ENCODE data around the gene HOXB1.

HOXB1 gene

GRCh38 chr17:48555258-48556228 is 24.7 kb upstream of the HOXB1 start:
- DNase-seq (ENCODE audit: extremely low read depth in 1 of 2, low read depth in 1 of 2), result no peak

GRCh38 chr17:48554412-48555257 is 23.8 kb upstream of the HOXB1 start:
- DNase-seq (ENCODE audit: extremely low read depth in 1 of 2, low read depth in 1 of 2), result no peak

- no peak for DNase-seq (ENCODE audit: extremely low read depth in 1 of 2, low read depth in 1 of 2)
Observed at GRCh38 chr17:48553826-48554225, 23.0 kb upstream of the HOXB1 start.

GRCh38 chr17:48553190-48553547 is 22.4 kb upstream of the HOXB1 start:
- DNase-seq (ENCODE audit: extremely low read depth in 1 of 2, low read depth in 1 of 2), result no peak

DNA sequence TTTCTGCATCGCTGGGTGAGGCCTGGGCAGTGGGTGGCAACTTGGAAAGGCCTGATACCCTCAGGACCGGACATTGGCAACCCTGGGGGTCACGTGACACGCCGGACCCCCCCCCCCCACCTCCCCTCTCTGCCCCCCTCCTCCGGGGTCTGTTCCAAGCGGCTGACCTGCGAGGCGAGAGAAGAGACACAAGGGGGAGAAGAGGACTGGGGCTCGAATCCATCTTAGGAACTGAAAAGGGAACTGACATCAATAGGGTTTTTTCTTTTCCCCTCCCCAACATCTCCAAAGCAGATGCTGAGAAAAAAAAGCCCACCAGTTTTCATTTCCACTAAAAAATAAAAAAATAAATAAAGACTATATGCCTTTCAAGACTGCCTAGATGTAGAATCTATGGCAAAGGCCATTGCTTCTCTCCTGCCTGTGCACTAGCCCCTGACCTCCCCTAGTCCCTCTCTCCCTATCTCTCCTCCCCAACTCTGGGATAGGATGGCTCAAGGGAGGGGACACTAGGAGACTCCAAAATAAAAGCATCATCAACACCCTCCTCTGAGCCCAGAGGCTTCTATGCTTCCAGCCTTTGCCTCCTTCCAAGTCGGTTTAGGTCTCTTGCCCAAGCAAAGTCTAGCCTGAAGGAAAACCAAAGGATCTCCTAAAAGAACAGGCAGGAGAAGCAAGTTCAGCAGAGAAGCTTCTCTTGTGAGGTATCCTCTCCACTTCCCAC is 21.8 kb upstream of the HOXB1 start:
- no peak for DNase-seq (ENCODE audit: extremely low read depth in 1 of 2, low read depth in 1 of 2)

DNA sequence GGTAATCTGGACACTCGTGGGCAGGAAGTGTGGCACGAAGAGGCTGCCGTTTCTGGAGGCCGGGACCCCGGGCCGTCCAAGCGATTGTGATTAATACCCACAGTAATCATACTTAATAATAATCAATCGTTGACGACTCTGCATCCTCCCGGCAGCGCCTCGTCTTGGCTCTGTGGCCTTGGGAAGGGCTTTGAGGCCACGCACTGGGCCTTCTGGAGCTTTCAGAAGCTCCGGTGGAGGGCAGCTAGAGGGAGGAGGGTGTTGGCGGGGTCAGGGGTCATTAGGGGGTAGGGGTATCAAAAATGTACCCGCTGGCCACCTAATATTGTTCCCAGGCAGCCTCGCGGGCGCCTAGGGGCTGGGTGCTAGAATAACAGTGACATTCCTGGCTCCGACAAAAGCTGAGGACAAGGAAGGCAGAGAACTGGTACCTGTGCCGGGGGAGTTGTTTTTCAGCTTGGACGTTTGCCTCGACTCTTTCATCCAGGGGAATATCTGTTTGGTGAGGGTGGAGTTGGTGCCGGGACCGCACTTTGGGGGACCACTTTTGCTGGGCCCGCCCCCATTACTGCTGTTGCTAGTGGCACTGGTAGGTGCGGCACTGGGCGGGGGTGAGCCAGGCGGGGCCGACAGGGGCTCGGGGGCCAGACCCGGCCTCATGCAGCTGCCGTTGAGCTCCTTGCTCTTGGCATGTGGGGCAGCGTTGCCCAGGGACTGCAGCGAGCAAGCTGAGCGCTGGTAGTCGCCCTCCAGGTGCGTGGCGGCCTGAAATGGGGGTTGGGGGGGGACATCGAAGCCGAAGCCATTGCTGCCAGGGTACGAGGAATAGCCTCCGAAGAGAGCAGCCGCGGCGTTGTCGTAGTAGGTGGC is 21.0 kb upstream of the HOXB1 start:
- no peak for DNase-seq (ENCODE audit: extremely low read depth in 1 of 2, low read depth in 1 of 2)

DNA sequence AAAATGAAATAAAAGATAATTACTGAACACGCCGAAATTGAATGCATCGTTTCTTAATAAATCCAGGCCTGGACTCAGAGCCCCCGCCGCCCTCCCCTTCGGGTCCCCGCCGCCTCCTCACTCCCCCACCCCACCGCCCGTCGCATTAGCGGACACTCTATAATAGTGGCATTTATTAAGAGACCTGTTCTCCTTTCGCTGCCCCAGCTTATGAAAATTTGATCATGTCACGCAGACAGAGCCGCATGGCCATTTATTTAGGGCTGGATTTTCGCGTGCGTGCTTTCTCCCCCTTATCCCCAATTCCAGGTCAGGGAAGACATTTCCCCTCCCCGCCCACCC is 20.4 kb upstream of the HOXB1 start:
- no peak for DNase-seq (ENCODE audit: extremely low read depth in 1 of 2, low read depth in 1 of 2)

DNA sequence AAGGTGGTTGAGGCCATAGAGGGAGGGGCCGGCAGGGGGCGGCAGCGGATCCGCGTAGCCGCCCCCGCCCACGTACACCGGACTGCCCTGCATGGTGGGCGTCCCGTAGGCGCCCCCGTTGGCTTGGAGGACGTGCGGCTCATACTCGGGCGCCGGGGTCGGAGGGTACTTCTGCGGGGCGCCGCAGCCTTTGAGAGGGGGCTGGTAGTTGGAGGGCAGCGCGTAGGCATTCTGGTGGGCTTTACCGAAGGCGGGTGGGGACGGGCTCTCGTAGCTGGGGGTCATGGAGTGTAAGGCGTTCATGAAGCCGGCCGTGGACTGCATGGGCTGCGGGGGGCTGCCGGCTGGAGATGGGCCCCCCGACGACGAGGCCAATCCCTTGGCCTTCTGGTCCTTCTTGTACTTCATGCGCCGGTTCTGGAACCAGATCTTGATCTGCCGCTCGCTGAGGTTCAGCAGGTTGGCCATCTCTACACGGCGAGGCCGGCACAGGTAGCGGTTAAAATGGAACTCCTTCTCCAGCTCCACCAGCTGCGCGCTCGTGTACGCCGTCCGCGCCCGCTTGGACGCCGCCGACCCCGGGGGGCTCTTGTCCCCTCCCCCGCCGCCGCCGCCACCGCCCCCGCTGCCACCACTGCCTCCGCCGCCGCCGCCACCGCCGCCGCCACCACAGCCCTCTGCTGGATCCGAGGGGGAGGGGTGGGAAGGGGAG is 19.8 kb upstream of the HOXB1 start:
- DNase-seq (ENCODE audit: extremely low read depth in 1 of 2, low read depth in 1 of 2), result no peak

GRCh38 chr17:48549914-48550501 is 19.2 kb upstream of the HOXB1 start:
- DNase-seq (ENCODE audit: extremely low read depth in 1 of 2, low read depth in 1 of 2), result no peak

GRCh38 chr17:48549281-48549630 is 18.4 kb upstream of the HOXB1 start:
- DNase-seq (ENCODE audit: extremely low read depth in 1 of 2, low read depth in 1 of 2), result no peak

DNA sequence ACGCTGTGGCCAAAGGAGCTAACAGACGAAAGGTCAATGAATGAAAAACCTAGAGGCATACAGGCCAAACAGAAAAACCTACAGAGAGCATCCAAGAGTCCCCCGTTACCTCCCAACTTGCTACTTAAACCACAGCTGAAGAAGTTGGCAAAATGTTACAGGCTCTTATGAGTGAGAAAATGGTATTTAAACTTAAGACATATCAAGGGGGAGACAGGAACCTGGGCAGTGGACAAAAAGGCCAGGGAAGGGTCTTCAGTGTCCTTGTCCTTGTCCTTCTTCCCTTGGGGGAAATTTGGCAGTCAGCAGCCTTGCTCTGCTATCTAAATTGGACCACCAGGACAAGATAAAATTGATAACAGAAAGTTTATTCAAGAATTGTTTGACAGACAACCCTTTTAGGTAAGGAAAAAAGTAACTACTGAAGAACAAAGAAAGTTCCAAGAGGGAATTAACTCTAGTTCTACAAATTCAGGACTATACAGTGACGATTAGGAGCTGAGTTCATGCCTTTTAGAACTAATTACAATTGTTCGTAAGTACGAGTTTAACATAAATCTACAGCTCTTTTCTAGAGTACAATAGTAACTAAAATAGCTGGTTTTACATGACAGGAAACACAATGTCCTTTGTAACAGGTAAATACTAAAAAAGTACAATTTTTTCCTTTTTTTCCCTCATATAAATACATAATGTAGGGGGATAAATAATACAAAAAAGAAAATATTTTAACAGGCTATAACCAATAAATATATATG is 17.9 kb upstream of the HOXB1 start:
- DNase-seq (ENCODE audit: extremely low read depth in 1 of 2, low read depth in 1 of 2), result no peak

DNA sequence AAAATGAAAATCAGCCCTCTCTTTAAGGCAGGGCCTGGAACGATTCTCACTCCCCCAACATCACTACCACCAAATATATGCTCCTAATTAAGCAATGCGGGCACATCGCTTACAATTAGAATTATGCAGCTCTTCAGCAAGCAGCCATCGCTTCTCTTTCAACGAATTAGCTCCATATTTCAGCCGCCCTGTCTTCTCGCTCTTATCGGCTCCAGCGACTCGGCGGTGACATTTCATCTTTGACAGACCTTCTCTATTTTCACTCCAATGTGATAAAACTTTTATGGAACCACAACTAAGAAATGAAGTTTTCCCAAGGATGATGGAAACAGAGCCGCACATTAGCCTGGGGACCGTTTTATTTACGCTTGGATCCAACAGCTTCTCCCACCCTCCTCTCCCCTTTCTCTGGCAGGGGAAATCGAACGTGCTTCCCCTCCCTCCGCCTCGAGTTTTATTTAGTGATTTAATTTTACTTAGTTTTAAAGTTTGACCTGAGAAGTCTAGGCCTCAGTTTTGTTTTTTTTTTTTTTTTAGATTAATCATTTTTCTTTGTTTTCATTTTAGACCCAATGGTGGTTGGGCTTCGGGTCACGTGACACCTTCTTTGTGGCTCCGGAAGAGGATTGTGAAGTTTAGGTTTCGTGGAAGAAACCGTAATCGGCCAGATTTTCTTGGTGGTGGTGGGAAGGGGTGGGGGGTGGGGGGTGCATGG is 17.2 kb upstream of the HOXB1 start:
- no peak for DNase-seq (ENCODE audit: extremely low read depth in 1 of 2, low read depth in 1 of 2)

DNA sequence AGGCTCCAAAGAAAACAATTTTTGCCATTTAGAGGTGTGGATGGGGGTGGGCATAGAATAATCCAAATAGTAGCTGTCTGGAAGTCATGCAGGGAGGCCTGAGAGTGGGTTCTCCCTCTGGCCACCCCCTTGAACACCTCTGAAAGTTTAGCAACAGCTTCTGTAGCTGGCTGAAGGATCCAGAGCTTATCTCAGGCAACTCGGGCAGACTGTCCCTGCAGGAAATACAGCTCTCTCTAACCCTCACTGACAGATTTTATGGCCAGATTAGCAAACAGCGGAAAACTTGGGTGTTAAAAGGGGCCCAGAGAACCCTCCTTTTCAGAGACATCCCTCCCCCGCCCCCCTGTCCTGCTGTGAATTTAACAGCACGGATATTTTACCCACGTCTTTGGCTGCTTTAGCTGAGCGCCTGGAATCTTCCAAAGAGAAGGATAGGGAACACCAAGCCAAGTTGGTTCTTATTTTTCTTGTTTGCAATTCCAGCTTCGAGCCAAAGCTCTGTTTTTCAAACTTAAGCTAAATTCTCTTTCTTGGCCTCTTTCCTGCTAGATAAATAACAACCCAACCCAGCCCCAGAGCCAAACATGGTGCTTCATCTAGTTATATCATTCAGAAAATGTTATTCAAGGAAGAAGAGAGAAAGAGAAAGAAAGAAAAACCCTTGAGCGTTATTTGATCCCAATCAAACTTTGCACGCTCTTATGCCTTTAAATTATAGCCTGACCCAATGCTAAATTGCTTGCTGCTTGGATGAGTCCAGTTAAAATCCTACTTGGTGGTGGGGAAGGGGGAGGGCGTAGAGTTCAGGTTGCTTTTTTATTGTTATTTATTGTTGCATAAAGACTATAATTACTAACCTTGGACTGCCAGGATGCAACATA is 16.4 kb upstream of the HOXB1 start:
- no peak for DNase-seq (ENCODE audit: extremely low read depth in 1 of 2, low read depth in 1 of 2)

DNA sequence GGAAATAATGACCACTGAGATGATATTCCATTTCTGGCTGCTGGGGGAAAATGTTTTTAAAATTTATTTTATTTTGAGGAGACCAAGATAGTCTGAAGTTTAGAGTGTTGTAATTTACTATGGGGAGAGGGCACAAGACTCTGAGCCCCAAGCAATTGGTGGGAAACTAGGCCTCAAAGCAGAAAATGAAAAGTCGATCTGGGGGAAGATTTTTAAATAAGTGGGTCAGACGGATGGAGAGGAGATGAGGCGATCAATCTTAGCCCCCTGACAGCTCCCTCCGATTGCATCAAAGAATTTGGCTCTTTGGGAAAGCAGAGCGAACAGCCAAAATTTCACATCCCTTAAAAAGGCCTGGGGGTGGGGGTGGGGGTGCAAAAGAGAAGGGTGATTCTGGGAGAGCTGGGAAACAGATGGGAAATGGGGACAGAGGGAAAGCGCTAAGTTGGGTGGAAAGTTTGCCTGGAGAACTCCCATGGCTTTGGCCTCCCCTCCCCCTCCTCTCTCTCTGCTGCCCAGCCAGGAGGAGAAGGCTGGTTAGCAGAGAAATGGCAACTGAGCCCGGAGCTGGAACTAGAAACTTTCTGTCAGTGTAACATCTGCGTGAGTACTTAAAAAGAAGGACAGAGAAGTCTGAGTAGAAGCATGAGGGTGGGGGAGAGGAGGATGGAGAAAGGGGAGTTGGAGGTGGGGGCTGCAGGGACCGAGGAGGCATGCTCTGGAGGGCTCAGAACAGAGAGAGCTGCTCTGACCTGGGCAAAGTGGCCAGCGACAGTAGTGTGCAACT is 15.5 kb upstream of the HOXB1 start:
- no peak for DNase-seq (ENCODE audit: extremely low read depth in 1 of 2, low read depth in 1 of 2)

GRCh38 chr17:48545539-48545938 is 14.7 kb upstream of the HOXB1 start:
- DNase-seq (ENCODE audit: extremely low read depth in 1 of 2, low read depth in 1 of 2), result no peak

DNA sequence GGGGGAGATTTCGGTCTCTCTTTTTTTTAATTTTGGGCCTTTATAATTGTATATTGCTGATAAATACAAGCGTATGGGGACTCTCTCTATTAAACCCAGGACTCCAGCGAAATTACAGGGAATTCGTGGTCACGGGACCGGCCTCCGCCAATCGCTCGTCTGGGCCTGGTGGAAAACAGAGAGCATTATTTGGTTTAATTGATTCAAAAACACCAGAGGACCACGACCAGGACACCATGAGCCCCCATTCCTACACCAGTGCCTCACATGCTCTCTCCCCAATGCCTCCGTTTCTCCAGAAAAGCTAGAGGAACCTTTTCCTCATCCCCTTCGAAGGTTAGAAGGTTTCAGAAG is 14.2 kb upstream of the HOXB1 start, which contains the start of gene HOXB2:
Gene HOXB2, minus strand, starts transcription at position 88 of the 354 bp plus-strand sequence. CDS start 198 bp downstream, outside the sequence.
- DNase-seq (ENCODE audit: extremely low read depth in 1 of 2, low read depth in 1 of 2), result no peak
